Activated CD4-positive, CD25-positive, alpha-beta regulatory T cell treated with anti-CD3 and anti-CD28 coated beads, Interleukin-2, amount 50 U/mL, for 72 hours (primary cell): ENCODE data around the gene ASTN1.
"Not testable (repeated sequence)": the region's sequence is repeated elsewhere in the genome, so short reads cannot be mapped to it uniquely, and the experiment has no call there.

ENCODE experiments used
- DNase-seq: peaks from one replicate; pipeline ENCODE4 v3.0.0; 2021

ASTN1 gene

DNA sequence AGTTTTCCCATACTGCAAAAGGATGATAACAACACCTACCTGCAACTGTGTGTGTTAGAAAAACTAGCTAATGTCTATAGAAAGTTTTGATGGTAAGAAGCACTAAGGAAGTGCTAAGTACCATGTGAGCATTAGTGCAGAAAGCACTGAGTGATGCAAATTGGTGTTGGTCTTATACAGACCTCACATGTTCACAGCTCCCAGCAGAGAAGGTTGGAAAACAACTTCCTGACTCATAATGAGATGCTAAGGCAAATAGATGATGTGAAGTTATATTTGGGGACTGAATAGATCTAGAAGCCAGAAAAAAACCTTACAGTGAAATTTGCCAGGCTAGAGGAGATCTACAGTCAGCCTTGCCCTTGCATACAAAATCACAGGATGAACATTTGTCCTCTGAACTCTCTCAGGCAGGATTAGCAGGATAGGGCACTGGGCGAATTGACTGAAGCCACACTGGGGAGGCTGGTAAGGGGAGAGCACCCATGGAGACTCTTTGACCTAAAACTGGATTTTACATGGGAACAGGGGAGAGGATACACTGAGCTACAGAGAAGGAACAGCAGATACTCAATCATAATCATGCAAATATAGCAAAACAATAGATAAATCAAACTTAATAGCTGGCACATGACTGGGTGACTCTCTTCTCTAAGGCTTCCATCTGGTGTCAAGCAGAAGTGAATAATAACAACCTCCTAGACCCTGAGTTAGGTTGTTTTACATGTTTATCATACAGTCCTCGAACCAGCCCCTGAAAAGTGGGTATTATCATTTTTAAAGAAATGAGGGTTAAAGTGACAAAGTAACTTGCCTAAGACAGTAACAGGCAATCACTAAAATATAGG is 61.3 kb downstream of the ASTN1 start:
- no peak for DNase-seq

- DNase-seq: no peak
Observed at GRCh38 chr1:177092001-177092400, 72.5 kb downstream of the ASTN1 start.

GRCh38 chr1:177091040-177091439 is 73.5 kb downstream of the ASTN1 start:
- no peak for DNase-seq

GRCh38 chr1:177088966-177089365 is 75.5 kb downstream of the ASTN1 start:
- no peak for DNase-seq

DNA sequence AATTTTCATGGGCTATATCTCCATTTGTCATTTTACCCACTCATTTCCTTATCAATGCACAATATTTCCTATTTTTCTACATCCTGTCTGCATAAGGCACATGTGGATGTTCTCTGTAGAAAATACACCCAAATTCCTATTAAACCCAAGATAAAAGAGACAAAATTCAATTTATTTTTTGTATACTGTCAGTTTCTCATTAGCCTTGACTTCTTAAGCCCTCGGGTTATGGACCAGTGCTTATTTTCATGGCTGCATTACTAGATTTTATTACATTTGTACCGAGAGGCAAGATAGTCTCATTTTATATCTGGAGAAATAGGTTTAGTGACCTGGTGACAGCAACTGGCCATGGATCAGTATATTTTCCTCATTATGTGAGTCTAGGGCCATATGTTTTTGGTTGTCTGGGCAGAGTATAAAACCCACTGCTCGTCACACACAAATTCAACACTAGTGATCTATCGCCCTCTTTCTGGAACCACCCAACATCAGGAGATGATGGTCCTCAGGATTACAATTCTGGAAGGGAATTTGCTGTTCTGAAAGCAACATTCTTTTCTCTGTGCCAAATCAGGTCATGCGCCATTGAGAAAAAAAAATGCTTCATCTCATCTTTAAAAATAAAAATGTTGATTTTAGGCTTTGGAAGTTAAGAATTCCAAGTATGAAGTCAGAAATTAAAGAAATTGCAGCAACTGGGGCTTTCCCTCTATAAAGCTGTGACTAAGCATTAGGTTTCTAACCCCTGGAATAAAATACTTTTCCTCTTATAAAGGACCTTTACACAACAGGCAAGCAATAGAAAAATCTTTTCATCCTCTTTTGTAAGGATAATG is 81.4 kb downstream of the ASTN1 start:
- no peak for DNase-seq

GRCh38 chr1:177080564-177080963 is 83.9 kb downstream of the ASTN1 start:
- no peak for DNase-seq

GRCh38 chr1:177077734-177078499 is 86.6 kb downstream of the ASTN1 start:
- DNase-seq: no peak

- no peak for DNase-seq
Observed at GRCh38 chr1:177077006-177077405, 87.5 kb downstream of the ASTN1 start.

GRCh38 chr1:177074811-177075210 is 89.7 kb downstream of the ASTN1 start:
- DNase-seq: not testable (repeated sequence)

DNA sequence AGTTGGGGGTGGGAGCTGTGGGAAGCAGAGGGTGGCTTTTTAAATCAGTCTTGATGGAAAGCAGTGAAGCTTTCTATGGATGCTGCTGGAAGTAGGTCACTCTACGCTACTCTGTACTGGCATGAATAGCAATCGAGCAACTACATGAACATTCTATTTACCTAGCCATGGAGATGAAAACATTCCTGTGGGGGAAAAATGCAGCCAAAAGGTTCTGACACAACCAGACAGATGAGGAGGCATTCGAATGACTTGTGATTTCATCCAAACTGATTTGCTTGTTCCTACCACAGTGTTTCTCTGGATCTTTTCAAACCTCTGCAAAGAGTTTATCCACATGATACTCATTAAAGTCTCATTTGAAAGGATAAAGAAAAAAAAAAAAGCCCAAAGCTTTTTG is 95.0 kb downstream of the ASTN1 start:
- DNase-seq: no peak

GRCh38 chr1:177067752-177068410 is 96.6 kb downstream of the ASTN1 start:
- no peak for DNase-seq

- no peak for DNase-seq
Observed at GRCh38 chr1:177065430-177065829, 99.1 kb downstream of the ASTN1 start.

DNA sequence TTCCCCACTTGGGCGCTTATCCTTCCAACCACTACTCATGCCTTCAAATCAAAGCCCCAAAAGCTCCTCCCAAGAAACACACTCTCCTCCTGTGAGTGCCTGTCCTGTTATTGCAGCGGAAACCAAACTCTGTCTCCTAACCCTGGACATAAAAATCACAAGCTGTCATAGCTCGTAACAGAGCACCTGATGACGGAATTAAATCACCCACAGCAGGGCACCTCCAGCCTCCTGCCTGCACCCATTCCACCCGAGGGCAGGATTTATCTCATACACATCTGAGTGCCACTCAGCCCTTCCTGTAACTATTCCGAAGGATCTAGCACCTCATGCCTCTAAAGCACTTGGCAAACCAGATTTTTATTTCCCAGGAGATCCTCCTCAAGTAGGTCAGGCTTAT is 100.9 kb downstream of the ASTN1 start:
- no peak for DNase-seq

- DNase-seq: no peak
Observed at GRCh38 chr1:177054542-177054941, 110.0 kb downstream of the ASTN1 start.

- DNase-seq: no peak
Observed at GRCh38 chr1:177053648-177054047, 110.9 kb downstream of the ASTN1 start.

DNA sequence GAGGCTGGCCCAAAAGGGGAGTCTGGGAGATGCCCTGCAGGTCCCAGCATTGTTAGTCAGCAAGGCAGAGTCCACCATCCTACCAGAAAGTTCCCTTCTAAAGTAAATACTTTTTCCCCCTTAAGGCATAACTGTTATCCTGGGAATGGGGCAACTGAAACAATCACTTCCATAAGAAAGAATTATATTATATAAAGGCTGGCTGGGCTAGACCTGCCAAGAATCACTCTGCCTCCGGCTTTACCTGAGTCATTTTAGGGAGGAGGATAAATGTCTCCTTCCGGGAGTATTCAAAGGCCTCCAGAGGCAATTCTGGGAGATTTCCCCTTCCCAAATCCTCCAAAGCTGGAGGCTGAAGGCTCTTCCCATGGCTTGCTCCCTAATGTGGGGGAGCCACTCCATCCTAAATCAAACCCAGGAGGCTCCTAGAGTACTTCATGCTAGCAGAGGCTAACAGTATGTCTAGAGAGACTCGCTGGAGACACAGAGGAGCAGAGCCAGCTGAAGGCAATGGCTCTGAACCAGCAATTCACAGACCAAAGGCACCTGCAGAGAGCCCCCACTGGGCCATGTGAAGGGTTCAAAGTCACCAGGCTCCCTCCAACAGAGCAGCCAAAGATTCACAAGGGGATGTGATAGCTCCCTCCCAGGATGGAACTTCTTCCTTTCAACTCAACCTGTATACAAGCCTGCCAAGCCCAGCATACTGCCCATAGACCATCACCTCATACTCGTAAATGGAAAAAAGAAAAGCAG is 116.0 kb downstream of the ASTN1 start:
- no peak for DNase-seq

GRCh38 chr1:177045151-177045550 is 119.4 kb downstream of the ASTN1 start:
- DNase-seq: no peak

DNA sequence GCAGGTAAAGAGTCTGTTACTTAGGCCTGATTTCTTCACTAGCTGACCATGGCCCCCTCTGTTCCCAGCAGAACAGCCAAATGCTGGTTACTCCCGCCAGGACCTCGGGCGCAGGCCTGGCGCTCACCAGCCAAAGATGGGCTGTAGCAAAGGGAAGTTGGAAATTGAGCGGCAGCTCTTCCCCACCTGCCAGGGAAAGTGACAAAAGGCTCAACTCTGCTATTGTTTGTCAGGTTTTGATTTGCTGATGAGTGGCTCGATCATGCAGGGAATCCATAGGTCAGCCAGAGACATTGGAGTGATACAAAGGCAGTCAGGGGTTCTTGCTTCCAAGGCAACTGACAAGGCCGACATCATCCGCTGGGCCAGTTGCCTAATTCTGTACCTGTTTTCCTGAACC is 120.1 kb downstream of the ASTN1 start:
- no peak for DNase-seq

DNA sequence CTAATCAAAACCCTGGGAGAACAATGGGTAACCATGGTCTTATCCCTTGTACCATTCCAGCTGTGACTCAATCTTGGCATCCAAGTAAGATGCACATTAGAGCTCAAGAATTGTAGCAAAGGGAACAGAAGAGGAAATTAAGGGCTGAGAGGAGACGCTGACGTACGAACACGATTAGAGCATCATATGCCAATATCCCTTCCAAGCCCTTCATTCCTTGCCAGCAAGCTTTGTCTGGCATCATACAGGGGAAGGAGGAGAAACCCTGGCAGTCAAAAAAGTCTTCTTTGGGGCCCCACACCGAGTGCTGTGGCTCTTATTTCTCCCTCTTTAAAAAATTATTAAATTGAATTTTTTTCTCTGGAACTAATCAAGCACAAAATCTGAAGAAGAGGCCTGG is 120.9 kb downstream of the ASTN1 start:
- no peak for DNase-seq

- DNase-seq: no peak
Observed at GRCh38 chr1:177035586-177035985, 128.9 kb downstream of the ASTN1 start.

GRCh38 chr1:177033628-177034027 is 130.9 kb downstream of the ASTN1 start:
- DNase-seq: no peak

GRCh38 chr1:177032434-177032833 is 132.1 kb downstream of the ASTN1 start:
- no peak for DNase-seq
